Left hindlimb (tissue), 1 donor: ENCODE measurements around the gene NOSTRIN.

Experiments
- DNase-seq: peaks from one replicate; pipeline ENCODE4 v3.0.0-alpha.2; 2018

The NOSTRIN gene

GRCh38 chr2:168889635-168890005 is 87.2 kb downstream of the NOSTRIN start:
- no peak for DNase-seq

GRCh38 chr2:168890006-168890782 is 87.8 kb downstream of the NOSTRIN start, which contains the start of gene SPC25:
Gene SPC25 (minus strand): TSS chr2:168890430. CDS start chr2:168889519, 911 bp downstream.
- DNase-seq, result peak; percentile 92

GRCh38 chr2:168892327-168892726 is 89.9 kb downstream of the NOSTRIN start:
- DNase-seq, result no peak

GRCh38 chr2:168894101-168894500 is 91.7 kb downstream of the NOSTRIN start:
- DNase-seq, result no peak

- DNase-seq, result no peak
Observed at GRCh38 chr2:168894720-168895119, 92.3 kb downstream of the NOSTRIN start.

- no peak for DNase-seq
Observed at GRCh38 chr2:168895771-168896170, 93.3 kb downstream of the NOSTRIN start.

- DNase-seq, result no peak
Observed at GRCh38 chr2:168896783-168897182, 94.3 kb downstream of the NOSTRIN start.

GRCh38 chr2:168897449-168897848 is 95.0 kb downstream of the NOSTRIN start:
- no peak for DNase-seq

- DNase-seq, result no peak
Observed at GRCh38 chr2:168901003-168901402, 98.6 kb downstream of the NOSTRIN start, which contains the start of gene G6PC2. Gene G6PC2 (plus strand): TSS chr2:168901291. CDS start chr2:168901332, 41 bp downstream.

GRCh38 chr2:168903888-168904287 is 101.5 kb downstream of the NOSTRIN start:
- DNase-seq, result no peak

GRCh38 chr2:168904358-168904757 is 101.9 kb downstream of the NOSTRIN start:
- DNase-seq, result no peak

- DNase-seq, result no peak
Observed at GRCh38 chr2:168907940-168908662, 105.7 kb downstream of the NOSTRIN start.

GRCh38 chr2:168910330-168910729 is 107.9 kb downstream of the NOSTRIN start:
- no peak for DNase-seq

- no peak for DNase-seq
Observed at GRCh38 chr2:168912466-168912865, 110.0 kb downstream of the NOSTRIN start.

- peak; percentile 59 for DNase-seq
Observed at GRCh38 chr2:168912901-168913369, 110.5 kb downstream of the NOSTRIN start.

- no peak for DNase-seq
Observed at GRCh38 chr2:168913495-168913894, 111.1 kb downstream of the NOSTRIN start.
